Hematopoietic multipotent progenitor cell treated with erythropoietin and hydrocortisone succinate and interleukin-3 and kit ligand, for 6 days (in vitro differentiated cells): ENCODE data around the gene DNM3.
"Not testable (repeated sequence)": the region's sequence is repeated elsewhere in the genome, so short reads cannot be mapped to it uniquely, and the experiment has no call there.

Source experiments
- DNase-seq: peaks from one replicate; pipeline ENCODE4 v3.0.0-alpha.2; 2015

Gene DNM3

GRCh38 chr1:172344444-172344843, 503.1 kb downstream of the DNM3 start:
- no peak for DNase-seq

- DNase-seq: no peak
Observed at GRCh38 chr1:172345077-172345476, 503.8 kb downstream of the DNM3 start.

- DNase-seq: no peak
Observed at GRCh38 chr1:172347416-172347815, 506.1 kb downstream of the DNM3 start.

- DNase-seq: no peak
Observed at GRCh38 chr1:172350856-172351255, 509.6 kb downstream of the DNM3 start.

GRCh38 chr1:172351346-172351745, 510.0 kb downstream of the DNM3 start:
- DNase-seq: no peak

GRCh38 chr1:172351754-172352161, 510.5 kb downstream of the DNM3 start:
- no peak for DNase-seq

GRCh38 chr1:172352435-172352834, 511.1 kb downstream of the DNM3 start:
- DNase-seq: no peak

GRCh38 chr1:172354291-172355274, 513.3 kb downstream of the DNM3 start:
- no peak for DNase-seq

GRCh38 chr1:172356620-172357019, 515.3 kb downstream of the DNM3 start:
- DNase-seq: no peak

GRCh38 chr1:172357753-172358385, 516.6 kb downstream of the DNM3 start:
- DNase-seq: no peak

GRCh38 chr1:172359491-172359999, 518.2 kb downstream of the DNM3 start:
- DNase-seq: no peak

GRCh38 chr1:172360511-172360910, 519.2 kb downstream of the DNM3 start:
- DNase-seq: no peak

- DNase-seq: no peak
Observed at GRCh38 chr1:172360985-172361384, 519.7 kb downstream of the DNM3 start.

- DNase-seq: no peak
Observed at GRCh38 chr1:172363852-172364251, 522.6 kb downstream of the DNM3 start.

GRCh38 chr1:172371646-172372045, 530.3 kb downstream of the DNM3 start:
- not testable (repeated sequence) for DNase-seq

GRCh38 chr1:172373864-172374263, 532.6 kb downstream of the DNM3 start:
- peak; percentile 11 for DNase-seq

- DNase-seq: no peak
Observed at GRCh38 chr1:172375211-172375631, 533.9 kb downstream of the DNM3 start.

- no peak for DNase-seq
Observed at GRCh38 chr1:172376431-172376830, 535.1 kb downstream of the DNM3 start.

- DNase-seq: no peak
Observed at GRCh38 chr1:172377565-172377964, 536.3 kb downstream of the DNM3 start.

- no peak for DNase-seq
Observed at GRCh38 chr1:172378109-172378760, 536.9 kb downstream of the DNM3 start.

- DNase-seq: peak; percentile 20
Observed at GRCh38 chr1:172380441-172381244, 539.3 kb downstream of the DNM3 start.

GRCh38 chr1:172381946-172382345, 540.6 kb downstream of the DNM3 start:
- DNase-seq: no peak
